Measurements from ENCODE around the gene NOP9. TPM values are rescaled to one million over a fixed set of nuclear protein-coding genes. Genes with fewer than 3 reads are reported as not detected.

NOP9 gene
- total and polyA plus RNA-seq, 9 of the 15 experiments (the other 6 are each of a cell fraction or from before 2014, with no cell fraction given) = 1.0 to 27.9 (median 15.1) TPM

DNA sequence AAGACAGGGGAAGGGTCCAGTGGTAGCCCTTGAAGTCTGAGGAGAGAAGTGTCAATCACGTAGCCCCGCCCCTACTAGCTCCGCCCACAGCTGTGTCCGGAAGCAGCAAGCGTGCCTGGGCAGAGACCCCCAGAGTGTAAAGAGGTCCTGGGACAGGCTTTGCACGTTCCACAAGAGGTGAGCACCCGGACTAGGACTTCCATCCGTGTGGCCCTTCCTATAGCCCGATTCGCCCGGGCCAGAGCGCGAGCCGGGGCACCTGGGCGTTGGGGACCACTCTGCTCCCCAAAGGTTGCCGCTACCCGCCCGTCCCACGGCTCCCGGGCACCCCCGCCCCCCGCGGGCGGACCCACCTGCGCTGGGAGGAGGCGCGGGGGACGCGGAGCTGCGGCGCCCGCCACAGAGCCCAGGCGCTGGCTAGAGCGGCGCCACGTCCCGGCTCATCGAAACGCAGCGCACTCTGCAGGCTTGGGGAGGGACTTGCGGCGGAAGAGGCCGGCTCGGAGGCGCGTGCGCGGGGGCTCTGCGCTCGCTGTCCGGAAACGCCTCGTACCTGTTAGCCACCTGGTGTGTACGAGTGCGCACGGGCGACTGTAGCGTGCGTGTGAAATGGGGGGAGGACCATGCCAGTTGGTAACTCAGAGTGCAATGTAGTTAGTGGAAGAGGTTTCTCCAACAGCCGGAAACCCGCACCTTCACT, 28.4 kb upstream of the NOP9 start, which contains the start of gene RABGGTA (continued):
- TF ChIP-seq, protein P1, sequence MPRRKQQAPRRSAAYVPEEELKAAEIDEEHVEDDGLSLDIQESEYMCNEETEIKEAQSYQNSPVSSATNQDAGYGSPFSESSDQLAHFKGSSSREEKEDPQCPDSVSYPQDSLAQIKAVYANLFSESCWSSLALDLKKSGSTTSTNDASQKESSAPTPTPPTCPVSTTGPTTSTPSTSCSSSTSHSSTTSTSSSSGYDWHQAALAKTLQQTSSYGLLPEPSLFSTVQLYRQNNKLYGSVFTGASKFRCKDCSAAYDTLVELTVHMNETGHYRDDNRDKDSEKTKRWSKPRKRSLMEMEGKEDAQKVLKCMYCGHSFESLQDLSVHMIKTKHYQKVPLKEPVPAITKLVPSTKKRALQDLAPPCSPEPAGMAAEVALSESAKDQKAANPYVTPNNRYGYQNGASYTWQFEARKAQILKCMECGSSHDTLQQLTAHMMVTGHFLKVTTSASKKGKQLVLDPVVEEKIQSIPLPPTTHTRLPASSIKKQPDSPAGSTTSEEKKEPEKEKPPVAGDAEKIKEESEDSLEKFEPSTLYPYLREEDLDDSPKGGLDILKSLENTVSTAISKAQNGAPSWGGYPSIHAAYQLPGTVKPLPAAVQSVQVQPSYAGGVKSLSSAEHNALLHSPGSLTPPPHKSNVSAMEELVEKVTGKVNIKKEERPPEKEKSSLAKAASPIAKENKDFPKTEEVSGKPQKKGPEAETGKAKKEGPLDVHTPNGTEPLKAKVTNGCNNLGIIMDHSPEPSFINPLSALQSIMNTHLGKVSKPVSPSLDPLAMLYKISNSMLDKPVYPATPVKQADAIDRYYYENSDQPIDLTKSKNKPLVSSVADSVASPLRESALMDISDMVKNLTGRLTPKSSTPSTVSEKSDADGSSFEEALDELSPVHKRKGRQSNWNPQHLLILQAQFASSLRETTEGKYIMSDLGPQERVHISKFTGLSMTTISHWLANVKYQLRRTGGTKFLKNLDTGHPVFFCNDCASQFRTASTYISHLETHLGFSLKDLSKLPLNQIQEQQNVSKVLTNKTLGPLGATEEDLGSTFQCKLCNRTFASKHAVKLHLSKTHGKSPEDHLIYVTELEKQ (CRISPR knock-in tag; IDR thresholded peaks at IDR 0.05) = no peak
- no peak for TF ChIP-seq SREBF2 (CRISPR knock-in tag; IDR thresholded peaks at IDR 0.05)
- TF ChIP-seq ZKSCAN8 (CRISPR knock-in tag; IDR thresholded peaks at IDR 0.05) = no peak
- TF ChIP-seq ZNF436 (CRISPR knock-in tag; IDR thresholded peaks at IDR 0.05) = no peak
- no peak for TF ChIP-seq YBX1 (IDR thresholded peaks at IDR 0.05)
- TF ChIP-seq KLF16 (IDR thresholded peaks at IDR 0.05) = no peak
- TF ChIP-seq SMARCA5 (IDR thresholded peaks at IDR 0.05) = no peak
- peak; percentile 98 for TF ChIP-seq PKNOX1 (IDR thresholded peaks at IDR 0.05)
- no peak for TF ChIP-seq SRSF9 (IDR thresholded peaks at IDR 0.05; ENCODE audit: borderline replicate concordance, low read depth, low read length)
- TF ChIP-seq ARID1B (IDR thresholded peaks at IDR 0.05) = no peak; the same call in 1 of the 2 replicates
- no peak for TF ChIP-seq NCOA1 (IDR thresholded peaks at IDR 0.05; ENCODE audit: low read depth)
- TF ChIP-seq SAP30 (IDR thresholded peaks at IDR 0.05; ENCODE audit: borderline replicate concordance, insufficient read depth, low read depth, low read length, poor library complexity, severe bottlenecking) = no peak
- TF ChIP-seq, protein P2, sequence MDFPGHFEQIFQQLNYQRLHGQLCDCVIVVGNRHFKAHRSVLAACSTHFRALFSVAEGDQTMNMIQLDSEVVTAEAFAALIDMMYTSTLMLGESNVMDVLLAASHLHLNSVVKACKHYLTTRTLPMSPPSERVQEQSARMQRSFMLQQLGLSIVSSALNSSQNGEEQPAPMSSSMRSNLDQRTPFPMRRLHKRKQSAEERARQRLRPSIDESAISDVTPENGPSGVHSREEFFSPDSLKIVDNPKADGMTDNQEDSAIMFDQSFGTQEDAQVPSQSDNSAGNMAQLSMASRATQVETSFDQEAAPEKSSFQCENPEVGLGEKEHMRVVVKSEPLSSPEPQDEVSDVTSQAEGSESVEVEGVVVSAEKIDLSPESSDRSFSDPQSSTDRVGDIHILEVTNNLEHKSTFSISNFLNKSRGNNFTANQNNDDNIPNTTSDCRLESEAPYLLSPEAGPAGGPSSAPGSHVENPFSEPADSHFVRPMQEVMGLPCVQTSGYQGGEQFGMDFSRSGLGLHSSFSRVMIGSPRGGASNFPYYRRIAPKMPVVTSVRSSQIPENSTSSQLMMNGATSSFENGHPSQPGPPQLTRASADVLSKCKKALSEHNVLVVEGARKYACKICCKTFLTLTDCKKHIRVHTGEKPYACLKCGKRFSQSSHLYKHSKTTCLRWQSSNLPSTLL (IDR thresholded peaks at IDR 0.05) = no peak
- TF ChIP-seq, protein P3, sequence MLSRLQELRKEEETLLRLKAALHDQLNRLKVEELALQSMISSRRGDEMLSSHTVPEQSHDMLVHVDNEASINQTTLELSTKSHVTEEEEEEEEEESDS (CRISPR knock-in tag; IDR thresholded peaks at IDR 0.05) = no peak
